ENCODE measurements around the gene PRC1.

Gene PRC1

DNA sequence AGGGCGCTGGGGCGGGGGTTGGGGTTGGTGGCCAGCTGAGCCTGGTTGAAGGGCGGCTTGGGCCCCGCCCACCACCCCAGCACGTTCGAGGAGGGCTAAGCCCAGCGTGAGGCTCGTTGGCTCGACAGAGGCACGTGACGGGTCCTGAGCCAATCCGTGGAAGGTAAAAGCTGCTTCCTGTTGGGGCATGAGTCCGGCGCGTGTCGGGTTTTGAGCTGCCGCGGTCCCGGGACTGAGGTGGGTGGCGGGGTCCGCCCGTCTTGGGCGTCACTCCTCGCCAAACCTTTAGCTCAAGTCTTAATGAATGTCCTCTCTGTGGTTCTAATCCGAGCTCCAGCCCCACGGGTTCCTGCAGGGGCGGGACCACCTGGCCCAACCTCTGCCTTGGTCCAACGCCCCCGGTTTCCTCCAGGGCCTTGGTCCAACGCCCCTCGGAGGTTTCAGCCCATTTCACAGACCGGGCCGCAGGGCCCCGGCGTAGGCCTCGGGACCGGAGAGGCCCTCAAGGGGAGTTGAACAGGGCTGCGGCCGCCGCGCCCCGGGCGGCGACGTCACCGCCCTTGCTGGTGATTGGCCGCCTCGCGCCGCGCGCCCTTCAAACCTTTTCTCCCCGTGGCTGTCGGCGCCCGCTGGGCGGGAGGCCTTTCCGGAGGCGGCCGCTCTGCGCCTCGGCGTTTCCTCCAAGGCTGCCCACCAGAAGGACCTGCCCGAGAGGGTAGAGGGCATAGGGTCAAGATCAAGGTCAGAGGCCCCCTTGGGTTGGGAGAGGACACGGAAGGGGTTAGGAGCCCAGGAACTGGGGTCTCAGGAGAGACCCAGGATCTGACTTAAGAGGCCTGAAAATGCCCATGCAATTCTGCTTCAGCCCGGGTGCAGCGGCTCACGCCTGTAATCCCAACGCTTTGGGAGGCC lies 39.4 kb downstream of the PRC1 start, which contains the start of gene RCCD1:
TSS of gene RCCD1 (plus strand) at position 173 of the 912 bp plus-strand sequence. CDS start 1,851 bp downstream, outside the sequence.
- TF ChIP-seq, protein P1, sequence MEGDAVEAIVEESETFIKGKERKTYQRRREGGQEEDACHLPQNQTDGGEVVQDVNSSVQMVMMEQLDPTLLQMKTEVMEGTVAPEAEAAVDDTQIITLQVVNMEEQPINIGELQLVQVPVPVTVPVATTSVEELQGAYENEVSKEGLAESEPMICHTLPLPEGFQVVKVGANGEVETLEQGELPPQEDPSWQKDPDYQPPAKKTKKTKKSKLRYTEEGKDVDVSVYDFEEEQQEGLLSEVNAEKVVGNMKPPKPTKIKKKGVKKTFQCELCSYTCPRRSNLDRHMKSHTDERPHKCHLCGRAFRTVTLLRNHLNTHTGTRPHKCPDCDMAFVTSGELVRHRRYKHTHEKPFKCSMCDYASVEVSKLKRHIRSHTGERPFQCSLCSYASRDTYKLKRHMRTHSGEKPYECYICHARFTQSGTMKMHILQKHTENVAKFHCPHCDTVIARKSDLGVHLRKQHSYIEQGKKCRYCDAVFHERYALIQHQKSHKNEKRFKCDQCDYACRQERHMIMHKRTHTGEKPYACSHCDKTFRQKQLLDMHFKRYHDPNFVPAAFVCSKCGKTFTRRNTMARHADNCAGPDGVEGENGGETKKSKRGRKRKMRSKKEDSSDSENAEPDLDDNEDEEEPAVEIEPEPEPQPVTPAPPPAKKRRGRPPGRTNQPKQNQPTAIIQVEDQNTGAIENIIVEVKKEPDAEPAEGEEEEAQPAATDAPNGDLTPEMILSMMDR (IDR thresholded peaks at IDR 0.05; ENCODE audit: insufficient read depth, missing control alignments): no peak
- no peak for FAIRE-seq

DNA sequence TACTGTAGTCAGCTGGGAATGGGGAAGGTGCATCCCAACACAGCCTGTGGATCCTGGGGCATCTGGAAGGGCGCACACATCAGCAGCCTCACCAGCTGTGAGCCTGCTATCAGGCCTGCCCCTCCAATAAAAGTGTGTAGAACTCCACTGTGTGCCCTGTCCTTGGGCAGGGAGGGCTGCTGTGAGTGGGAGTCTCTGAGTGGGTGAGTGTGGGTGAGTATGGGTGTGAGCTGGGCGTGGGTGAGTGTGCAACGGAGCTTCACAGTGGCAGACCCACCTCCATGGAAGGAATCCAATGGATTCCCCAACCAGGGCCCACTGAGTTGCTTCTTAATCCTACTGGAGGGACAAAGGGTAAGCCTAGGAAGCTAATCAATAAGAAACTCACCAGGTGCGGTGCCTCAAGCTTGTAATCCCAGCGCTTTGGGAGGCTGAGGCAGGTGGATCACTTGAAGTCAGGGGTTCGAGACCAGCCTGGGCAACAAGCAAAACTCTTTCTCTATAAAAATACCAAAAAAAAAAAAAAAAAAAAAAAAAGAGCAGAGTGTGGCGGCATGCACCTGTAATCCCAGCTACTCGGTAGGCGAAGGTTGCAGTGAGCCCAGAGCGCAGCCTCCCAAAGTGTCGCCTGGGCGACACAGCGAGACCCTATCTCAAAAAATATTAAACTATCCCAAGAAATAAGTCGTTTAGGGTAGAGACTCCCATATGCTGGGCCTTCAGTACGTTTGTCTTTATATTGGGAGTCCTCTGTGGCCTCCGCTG lies 40.2 kb downstream of the PRC1 start:
- TF ChIP-seq, protein P1 (IDR thresholded peaks at IDR 0.05; ENCODE audit: insufficient read depth, missing control alignments): no peak
- FAIRE-seq (no peak), DNase-seq (ENCODE audit: insufficient read length, low spot score) (no peak)

More for the DNA sequence above, 39.4 kb downstream of the PRC1 start, which contains the start of gene RCCD1:
- peak; percentile 100 for DNase-seq (ENCODE audit: insufficient read length, low spot score)

DNA sequence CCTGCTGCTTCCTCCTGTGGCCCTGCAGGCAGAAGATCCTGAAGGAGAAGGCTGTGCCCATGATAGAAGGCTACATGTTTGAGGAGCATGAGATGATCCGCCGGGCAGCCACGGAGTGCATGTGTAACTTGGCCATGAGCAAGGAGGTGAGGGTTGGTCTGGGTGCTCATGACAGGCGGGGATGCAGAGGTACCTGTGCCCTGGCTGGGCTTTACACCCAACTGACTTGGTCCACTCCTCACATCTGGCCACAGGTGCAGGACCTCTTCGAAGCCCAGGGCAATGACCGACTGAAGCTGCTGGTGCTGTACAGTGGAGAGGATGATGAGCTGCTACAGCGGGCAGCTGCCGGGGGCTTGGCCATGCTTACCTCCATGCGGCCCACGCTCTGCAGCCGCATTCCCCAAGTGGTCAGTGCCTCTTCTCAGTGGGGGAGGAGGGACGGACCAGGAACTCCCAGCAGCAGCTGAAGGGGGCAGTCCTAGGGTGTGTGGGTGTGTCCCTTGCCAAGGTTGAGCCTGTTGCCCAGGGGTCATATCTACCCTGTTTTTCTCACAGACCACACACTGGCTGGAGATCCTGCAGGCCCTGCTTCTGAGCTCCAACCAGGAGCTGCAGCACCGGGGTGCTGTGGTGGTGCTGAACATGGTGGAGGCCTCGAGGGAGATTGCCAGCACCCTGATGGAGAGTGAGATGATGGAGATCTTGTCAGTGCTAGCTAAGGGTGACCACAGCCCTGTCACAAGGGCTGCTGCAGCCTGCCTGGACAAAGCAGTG lies 41.2 kb downstream of the PRC1 start:
- TF ChIP-seq, protein P1 (IDR thresholded peaks at IDR 0.05; ENCODE audit: insufficient read depth, missing control alignments): no peak
- FAIRE-seq (no peak), DNase-seq (ENCODE audit: insufficient read length, low spot score) (no peak)

DNA sequence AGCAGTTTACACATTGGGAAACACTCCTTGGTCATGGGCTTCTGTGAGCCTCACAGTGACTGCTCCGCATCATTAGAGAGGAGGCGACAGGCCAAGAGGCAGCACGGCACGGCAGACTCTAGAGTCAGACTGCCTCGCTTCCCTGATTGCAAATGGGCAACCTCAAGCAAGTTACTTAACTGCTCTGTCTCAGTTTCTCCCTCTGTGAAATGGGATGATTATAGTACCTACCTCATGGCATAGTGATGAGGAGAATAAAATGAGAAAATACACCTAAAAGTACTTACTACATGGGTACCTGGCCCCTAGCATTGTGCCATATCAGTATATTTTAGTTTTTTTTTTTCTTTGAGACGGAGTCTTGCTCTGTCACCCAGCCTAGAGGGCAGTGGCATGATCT lies 43.7 kb downstream of the PRC1 start:
- TF ChIP-seq, protein P1 (IDR thresholded peaks at IDR 0.05; ENCODE audit: insufficient read depth, missing control alignments): no peak
- DNase-seq (ENCODE audit: insufficient read length, low spot score): no peak
- no peak for FAIRE-seq

DNA sequence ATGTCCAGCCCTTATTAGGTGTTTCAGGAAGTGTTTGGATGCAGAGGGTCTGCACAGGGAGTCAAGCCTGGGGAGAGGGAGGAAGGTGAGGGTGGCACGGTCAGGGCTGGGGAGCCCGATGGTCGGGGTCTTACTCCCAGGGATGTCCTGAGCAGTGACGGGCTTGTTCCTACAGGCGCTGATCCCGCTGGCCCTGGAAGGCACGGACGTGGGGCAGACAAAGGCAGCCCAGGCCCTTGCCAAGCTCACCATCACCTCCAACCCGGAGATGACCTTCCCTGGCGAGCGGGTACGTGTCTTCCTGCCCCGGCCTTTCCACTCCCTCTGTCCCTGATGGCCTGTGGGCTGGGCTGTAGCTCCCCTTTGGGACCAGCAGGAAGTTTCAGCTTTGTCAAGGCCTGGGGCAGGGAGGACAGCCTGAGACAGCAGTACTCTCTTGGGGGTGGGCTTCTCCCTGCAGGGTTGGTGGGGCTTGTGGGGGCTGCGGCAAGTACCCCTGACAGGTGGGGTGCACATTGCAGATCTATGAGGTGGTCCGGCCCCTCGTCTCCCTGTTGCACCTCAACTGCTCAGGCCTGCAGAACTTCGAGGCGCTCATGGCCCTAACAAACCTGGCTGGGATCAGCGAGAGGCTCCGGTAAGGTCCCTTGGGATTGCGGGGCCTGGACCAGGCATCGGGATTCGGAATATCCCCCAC lies 44.2 kb downstream of the PRC1 start:
- DNase-seq (ENCODE audit: insufficient read length, low spot score): no peak
- TF ChIP-seq, protein P1 (IDR thresholded peaks at IDR 0.05; ENCODE audit: insufficient read depth, missing control alignments): no peak
- no peak for FAIRE-seq

DNA sequence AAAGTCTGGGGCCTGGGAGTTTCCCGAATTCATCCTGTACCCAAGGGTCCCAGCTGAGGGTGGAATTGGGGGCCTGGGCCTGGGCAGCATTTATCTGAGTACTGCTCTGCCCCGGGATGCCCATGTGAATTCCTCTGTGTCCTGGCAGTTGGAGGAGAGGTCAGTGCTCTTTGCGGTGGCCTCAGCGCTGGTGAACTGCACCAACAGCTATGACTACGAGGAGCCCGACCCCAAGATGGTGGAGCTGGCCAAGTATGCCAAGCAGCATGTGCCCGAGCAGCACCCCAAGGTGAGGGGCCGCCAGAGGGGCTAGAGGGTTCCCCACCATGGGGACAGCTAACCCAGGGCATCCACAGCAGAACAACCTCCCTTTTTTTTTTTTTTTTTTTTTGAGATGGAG lies 45.8 kb downstream of the PRC1 start:
- no peak for DNase-seq (ENCODE audit: insufficient read length, low spot score)

More for the DNA sequence above, 45.8 kb downstream of the PRC1 start:
- FAIRE-seq: no peak
- TF ChIP-seq, protein P1 (IDR thresholded peaks at IDR 0.05; ENCODE audit: insufficient read depth, missing control alignments): no peak
